Neural cell (in vitro differentiated cells): Measurements from ENCODE around the gene ABCB8. TPM values are rescaled to one million over a fixed set of nuclear protein-coding genes. Genes with fewer than 3 reads are reported as not detected.

Experiments used
- H2AFZ ChIP-seq: fragments of 200-600, 300-800 bp; sonication (generic), shearing (Covaris generic); 2 replicates; pipeline ENCODE4 v1.6.0; 2014; ENCODE audit warnings: low read depth, mild to moderate bottlenecking, antibody characterized with exemption, low read length, moderate library complexity
- H3F3A ChIP-seq: fragments of 200-600 bp; shearing (Covaris generic); 2 replicates; pipeline ENCODE4 v1.6.1; 2016; ENCODE audit warnings: mild to moderate bottlenecking, moderate library complexity, mixed read lengths, antibody characterized with exemption, low read length; ENCODE audit not compliant: insufficient read depth, poor library complexity, severe bottlenecking
- H3K27ac ChIP-seq: fragments of 200-600, 300-800 bp; sonication (generic), shearing (Covaris generic); 2 replicates; pipeline ENCODE4 v1.5.1; 2014; ENCODE audit warnings: mild to moderate bottlenecking, low read length, moderate library complexity
- H3K27me3 ChIP-seq: fragments of 300-800, 200-600 bp; sonication (generic), shearing (Covaris generic); 2 replicates; pipeline ENCODE4 v1.6.0; 2014; ENCODE audit warnings: mild to moderate bottlenecking, low read depth, low read length, moderate library complexity; ENCODE audit not compliant: insufficient read depth
- H3K36me3 ChIP-seq: fragments of 300-800, 200-600 bp; sonication (generic), shearing (Covaris generic); 2 replicates; pipeline ENCODE4 v1.5.1; 2014; ENCODE audit warnings: mild to moderate bottlenecking, antibody characterized with exemption, low read length, moderate library complexity; ENCODE audit not compliant: insufficient read depth
- H3K4me2 ChIP-seq: fragments of 300-800, 200-600 bp; sonication (generic), shearing (Covaris generic); 2 replicates; pipeline ENCODE4 v1.6.0; 2014; ENCODE audit warnings: mild to moderate bottlenecking, low read length
- H3K4me3 ChIP-seq: fragments of 300-800, 200-600 bp; sonication (generic), shearing (Covaris generic); 2 replicates; pipeline ENCODE4 v1.5.1; 2014; ENCODE audit warnings: mild to moderate bottlenecking, low read length, moderate library complexity
- H3K79me2 ChIP-seq: fragments of 200-600 bp; shearing (Covaris generic); replicated peaks from 2 replicates; pipeline ENCODE4 v1.6.0; 2014; ENCODE audit warnings: mild to moderate bottlenecking, low read length, moderate library complexity; ENCODE audit not compliant: insufficient read depth
- H3K9ac ChIP-seq: fragments of 300-800, 200-600 bp; sonication (generic), shearing (Covaris generic); 2 replicates; pipeline ENCODE4 v1.6.1; 2016; ENCODE audit warnings: mild to moderate bottlenecking, low read length, mixed read lengths
- H3K9me2 ChIP-seq: fragments of 200-600 bp; shearing (Covaris generic); 2 replicates; pipeline ENCODE4 v1.6.1; 2016; ENCODE audit warnings: mild to moderate bottlenecking, low read length, mixed read lengths; ENCODE audit not compliant: insufficient read depth
- H3K9me3 ChIP-seq: fragments of 200-600, 300-800 bp; sonication (generic), shearing (Covaris generic); 2 replicates; pipeline ENCODE4 v1.6.1; 2016; ENCODE audit warnings: mild to moderate bottlenecking, mixed run types, low read length, moderate library complexity, mixed read lengths
- H4K20me1 ChIP-seq: fragments of 200-600 bp; shearing (Covaris generic); 2 replicates; pipeline ENCODE4 v1.6.1; 2016; ENCODE audit warnings: mild to moderate bottlenecking, mixed run types; ENCODE audit not compliant: insufficient read depth
- CTCF ChIP-seq: fragments of 450-650 bp; IDR thresholded peaks from 2 replicates; pipeline ENCODE4 v1.5.1; 2014; ENCODE audit warnings: antibody characterized with exemption, mild to moderate bottlenecking, moderate library complexity; ENCODE audit not compliant: poor library complexity, severe bottlenecking
- EP300 ChIP-seq: fragments of 450-650 bp; conservative IDR thresholded peaks from 2 replicates; pipeline ENCODE4 v1.6.1; 2014; ENCODE audit warnings: antibody characterized with exemption, mild to moderate bottlenecking, moderate library complexity; ENCODE audit not compliant: poor library complexity, severe bottlenecking
- EZH2 ChIP-seq: fragments of 200-600, 300-800 bp; shearing (Covaris generic), sonication (generic); IDR thresholded peaks from 2 replicates; pipeline ENCODE4 v1.6.1; 2014; ENCODE audit warnings: antibody characterized with exemption, low read length, borderline replicate concordance, mild to moderate bottlenecking; ENCODE audit not compliant: insufficient read depth, poor library complexity, severe bottlenecking
- MXI1 ChIP-seq: fragments of 450-650 bp; conservative IDR thresholded peaks from 2 replicates; pipeline ENCODE4 v1.6.1; 2014; ENCODE audit warnings: antibody characterized with exemption, mild to moderate bottlenecking; ENCODE audit not compliant: poor library complexity, severe bottlenecking
- POLR2AphosphoS5 ChIP-seq: IDR thresholded peaks from 2 replicates; pipeline ENCODE4 v1.6.1; 2012
- RAD21 ChIP-seq: fragments of 450-650 bp; conservative IDR thresholded peaks from 2 replicates; pipeline ENCODE4 v1.6.1; 2014; ENCODE audit warnings: antibody characterized with exemption, mild to moderate bottlenecking, moderate library complexity
- REST ChIP-seq: IDR thresholded peaks from 2 replicates; pipeline ENCODE4 v1.6.1; 2012; ENCODE audit warnings: borderline replicate concordance
- SMC3 ChIP-seq: fragments of 450-650 bp; conservative IDR thresholded peaks from 2 replicates; pipeline ENCODE4 v1.6.1; 2014; ENCODE audit warnings: antibody characterized with exemption, mild to moderate bottlenecking, moderate library complexity; ENCODE audit not compliant: poor library complexity
- TAF1 ChIP-seq: IDR thresholded peaks from 2 replicates; pipeline ENCODE4 v1.6.1; 2012; ENCODE audit warnings: low read depth
- polyA plus RNA-seq: library from polyadenylated mRNA; depleted of rRNA; stranded (reverse); fragments of >200 nt; gene quantifications from 2 replicates; pipeline ENCODE4 v1.2.3, GENCODE V29; 2014

Gene ABCB8
- polyA plus RNA-seq, 1 donor from 2014 or later: 40.5 TPM

GRCh38 chr7:151000897-151001495 lies 27.3 kb upstream of the ABCB8 start:
- Histone ChIP-seq H3K9ac (no peak overlapping the region), H3K9me3 (no peaks in the 10 kb centered on the region), H3K79me2 (no peaks in the 10 kb centered on the region), H3K36me3 (no peaks in the 10 kb centered on the region), H3K4me2 (no peak overlapping the region), H3K9me2 (no peaks in the 10 kb centered on the region), H3F3A (no peaks in the 10 kb centered on the region), H3K27ac (no peak overlapping the region), H3K4me3 (no peak overlapping the region), H4K20me1 (no peaks in the 10 kb centered on the region), H3K27me3 (no peaks in the 10 kb centered on the region), H2AFZ (no peak overlapping the region)
- TF ChIP-seq REST (no peak), EZH2 (no peak), SMC3 (no peak), CTCF (no peak), EP300 (no peak), TAF1 (no peak), RAD21 (no peak), POLR2AphosphoS5 (no peak), MXI1 (no peak)

- Histone ChIP-seq H3K27me3 (no peaks in the 10 kb centered on the region), H3K27ac (no peak overlapping the region), H3K4me3 (no peak overlapping the region), H4K20me1 (no peaks in the 10 kb centered on the region), H3K36me3 (no peaks in the 10 kb centered on the region), H3F3A (no peaks in the 10 kb centered on the region), H2AFZ (no peak overlapping the region), H3K4me2 (no peak overlapping the region), H3K9ac (no peak overlapping the region), H3K9me2 (no peaks in the 10 kb centered on the region), H3K79me2 (no peaks in the 10 kb centered on the region), H3K9me3 (no peaks in the 10 kb centered on the region)
- TF ChIP-seq EZH2 (no peak), SMC3 (no peak), POLR2AphosphoS5 (no peak), TAF1 (no peak), EP300 (no peak)
These were observed 26.7 kb upstream of the ABCB8 start for GRCh38 chr7:151001546-151001945.
